Omental fat pad (tissue), 4 donors: ENCODE data around the gene GABRR2. TPM values are rescaled to one million over a fixed set of nuclear protein-coding genes. Genes with fewer than 3 reads are reported as not detected.

Experiments
- ATAC-seq: fragments of 150-250 bp; one replicate; pipeline ENCODE4 v1.9.1; 2016; ENCODE audit warnings: mild to moderate bottlenecking, moderate library complexity; ENCODE audit not compliant: low FRiP score
- DNase-seq: peaks from one replicate; pipeline ENCODE4 v3.0.0-alpha.2; 2019; ENCODE audit warnings: low spot score
- total RNA-seq, 4 donors: library from RNA; depleted of rRNA; stranded (reverse); fragments of >200 nt; gene quantifications; one replicate each; pipeline ENCODE4 v1.1.0, GENCODE V29; 2016
- TF ChIP-seq, protein P1 (sequence below), 3 donors: fragments of 450-650 bp; IDR thresholded peaks; one replicate each; pipeline ENCODE4 v1.5.1; 2016 to 2017; ENCODE audit warnings: antibody characterized with exemption in 3 of 3, mild to moderate bottlenecking in 3 of 3, moderate library complexity in 2 of 3

The GABRR2 gene
- total RNA-seq: 1 to 10 TPM in 3 of 4 donors, under 1 TPM in 1; 0.50 to 2.4 (median 1.3) TPM

DNA sequence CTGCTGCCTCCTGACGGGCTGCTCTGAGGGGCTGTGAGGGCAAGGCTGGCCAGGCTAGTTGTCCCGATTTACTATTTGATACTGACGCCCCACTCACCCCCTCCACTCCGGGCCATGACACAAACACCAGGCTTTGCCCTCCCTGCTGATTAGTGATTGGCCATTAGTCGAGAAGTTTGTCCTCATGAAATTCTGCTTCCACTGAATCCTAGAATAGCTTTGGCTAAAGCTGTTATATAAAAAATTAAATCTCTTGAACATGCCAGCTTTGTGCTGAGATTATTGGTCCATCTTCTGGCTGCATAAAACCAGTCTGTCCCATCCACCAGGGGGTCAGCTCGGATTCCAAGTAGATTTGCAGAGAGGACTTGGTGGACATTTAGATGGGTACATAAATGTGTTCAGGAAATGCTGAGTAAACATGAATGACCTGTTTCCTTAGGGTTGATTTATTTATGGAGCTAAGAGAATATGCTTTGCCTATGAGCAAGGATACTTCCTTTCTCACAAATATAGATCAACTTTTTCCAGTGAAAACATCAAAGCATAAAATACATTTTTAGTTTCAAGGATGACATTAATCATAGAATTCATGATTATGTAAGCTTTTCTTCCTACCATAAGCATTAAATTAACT lies at the start of gene GABRR2:
Gene GABRR2, minus strand, starts transcription at position 51 of the 637 bp plus-strand sequence. CDS start 134 bp downstream, outside the sequence.
- ATAC-seq (no peak), DNase-seq (no peak)
- TF ChIP-seq, protein P1, sequence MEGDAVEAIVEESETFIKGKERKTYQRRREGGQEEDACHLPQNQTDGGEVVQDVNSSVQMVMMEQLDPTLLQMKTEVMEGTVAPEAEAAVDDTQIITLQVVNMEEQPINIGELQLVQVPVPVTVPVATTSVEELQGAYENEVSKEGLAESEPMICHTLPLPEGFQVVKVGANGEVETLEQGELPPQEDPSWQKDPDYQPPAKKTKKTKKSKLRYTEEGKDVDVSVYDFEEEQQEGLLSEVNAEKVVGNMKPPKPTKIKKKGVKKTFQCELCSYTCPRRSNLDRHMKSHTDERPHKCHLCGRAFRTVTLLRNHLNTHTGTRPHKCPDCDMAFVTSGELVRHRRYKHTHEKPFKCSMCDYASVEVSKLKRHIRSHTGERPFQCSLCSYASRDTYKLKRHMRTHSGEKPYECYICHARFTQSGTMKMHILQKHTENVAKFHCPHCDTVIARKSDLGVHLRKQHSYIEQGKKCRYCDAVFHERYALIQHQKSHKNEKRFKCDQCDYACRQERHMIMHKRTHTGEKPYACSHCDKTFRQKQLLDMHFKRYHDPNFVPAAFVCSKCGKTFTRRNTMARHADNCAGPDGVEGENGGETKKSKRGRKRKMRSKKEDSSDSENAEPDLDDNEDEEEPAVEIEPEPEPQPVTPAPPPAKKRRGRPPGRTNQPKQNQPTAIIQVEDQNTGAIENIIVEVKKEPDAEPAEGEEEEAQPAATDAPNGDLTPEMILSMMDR (IDR thresholded peaks at IDR 0.05): no peak

- no peak for ATAC-seq
- TF ChIP-seq, protein P1 (IDR thresholded peaks at IDR 0.05): no peak
- DNase-seq: no peak
Observed at GRCh38 chr6:89364586-89364985, 49.5 kb upstream of the GABRR2 start.

- TF ChIP-seq, protein P1 (IDR thresholded peaks at IDR 0.05): no peak
- no peak for DNase-seq
- ATAC-seq: no peak
Observed at GRCh38 chr6:89361171-89361570, 46.1 kb upstream of the GABRR2 start.

DNA sequence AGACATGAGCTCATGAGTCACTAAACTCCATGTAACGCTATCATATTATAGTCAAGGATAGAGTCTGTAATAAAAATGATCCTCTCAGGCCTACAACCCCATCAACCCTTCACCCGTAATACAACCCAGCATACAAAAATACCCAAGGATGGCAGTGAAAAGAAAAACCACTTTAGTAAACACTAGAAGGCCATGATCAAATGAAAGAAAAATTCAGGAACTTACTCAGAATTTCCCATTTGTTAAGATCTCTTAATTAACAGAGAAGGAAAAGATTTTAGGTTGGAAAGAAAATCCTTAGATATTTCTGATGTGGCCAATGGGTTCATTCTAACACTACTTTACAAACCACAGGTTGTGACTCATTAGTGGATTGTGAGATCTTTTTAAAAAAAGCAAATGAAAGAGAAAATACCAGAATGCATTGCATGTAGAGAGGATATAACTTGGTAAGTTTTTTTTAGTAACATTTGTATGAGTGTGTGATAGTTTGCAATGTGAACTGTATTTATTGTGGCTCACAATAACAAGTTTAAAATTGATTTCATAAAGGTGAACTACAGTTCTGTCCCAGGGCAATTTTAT lies 45.4 kb upstream of the GABRR2 start:
- no peak for DNase-seq
- ATAC-seq: no peak

GRCh38 chr6:89359561-89359960 lies 44.5 kb upstream of the GABRR2 start:
- DNase-seq (no peak), ATAC-seq (no peak)
- TF ChIP-seq, protein P1 (IDR thresholded peaks at IDR 0.05): no peak

More for the DNA sequence above, 45.4 kb upstream of the GABRR2 start:
- TF ChIP-seq, protein P1 (IDR thresholded peaks at IDR 0.05): no peak

DNA sequence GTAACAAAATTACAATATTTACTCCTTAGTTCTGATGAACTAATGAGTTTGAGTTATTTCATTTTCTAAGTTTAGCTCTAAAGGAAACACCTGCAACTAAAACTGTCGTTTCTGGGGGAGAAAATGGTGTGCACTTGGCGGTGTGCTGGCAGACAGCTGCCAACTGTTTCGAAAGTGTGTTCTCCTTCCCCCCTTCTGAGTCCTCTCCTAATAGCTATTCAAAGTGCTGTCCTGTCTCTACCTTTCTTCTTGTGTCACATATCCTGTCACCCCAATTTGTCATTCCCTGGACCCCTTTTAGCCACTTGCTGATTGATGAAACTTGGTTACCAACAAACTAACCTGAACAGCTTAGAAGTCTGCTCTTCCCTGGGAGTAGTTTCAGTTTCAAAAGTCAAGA lies 42.3 kb upstream of the GABRR2 start:
- DNase-seq: no peak
- TF ChIP-seq, protein P1 (IDR thresholded peaks at IDR 0.05): no peak
- ATAC-seq: no peak

DNA sequence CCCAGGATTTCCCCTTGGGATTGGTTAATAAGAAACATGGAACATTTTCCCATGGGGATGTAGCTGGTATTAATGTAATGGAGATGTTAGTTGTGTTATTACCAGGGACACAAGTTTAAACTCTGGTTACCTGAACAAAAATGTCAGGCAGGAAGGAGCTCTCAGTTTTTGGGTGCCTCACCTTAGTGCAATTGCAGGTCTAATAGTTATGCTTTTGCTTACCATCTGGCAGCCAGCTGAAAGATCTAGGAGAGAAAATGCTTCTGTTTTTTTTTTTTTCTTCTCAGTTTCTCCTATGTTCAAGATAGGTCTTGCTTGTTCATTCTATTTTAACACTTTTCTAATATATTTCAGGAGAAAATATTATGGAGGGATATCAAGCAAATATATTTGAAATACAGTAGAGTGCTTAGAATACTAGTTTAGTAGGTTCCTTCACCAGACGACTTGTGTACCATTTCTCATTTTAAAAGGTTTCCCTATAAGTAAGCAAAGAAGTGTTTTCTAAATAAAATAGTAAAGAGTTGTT lies 41.6 kb upstream of the GABRR2 start:
- ATAC-seq: no peak
- no peak for DNase-seq
- TF ChIP-seq, protein P1 (IDR thresholded peaks at IDR 0.05): no peak
